Hindlimb muscle (tissue), 1 donor: Measurements from ENCODE around the gene GLOD5. TPM values are rescaled to one million over a fixed set of nuclear protein-coding genes. Genes with fewer than 3 reads are reported as not detected.

ENCODE experiments used
- DNase-seq: peaks from one replicate; pipeline ENCODE4 v3.0.0-alpha.2; 2013
- polyA plus RNA-seq: library from polyadenylated mRNA; unstranded; fragments of 120-200 nt; gene quantifications from one replicate; pipeline ENCODE4 v1.2.1, GENCODE V29; 2013; ENCODE audit not compliant: insufficient read length

The GLOD5 gene
- polyA plus RNA-seq: not detected

- DNase-seq: no peak
Observed at GRCh38 chrX:48761674-48762471, at the start of gene GLOD5. Gene GLOD5 (plus strand): TSS chrX:48761747. CDS start chrX:48761791, 44 bp downstream.

DNA sequence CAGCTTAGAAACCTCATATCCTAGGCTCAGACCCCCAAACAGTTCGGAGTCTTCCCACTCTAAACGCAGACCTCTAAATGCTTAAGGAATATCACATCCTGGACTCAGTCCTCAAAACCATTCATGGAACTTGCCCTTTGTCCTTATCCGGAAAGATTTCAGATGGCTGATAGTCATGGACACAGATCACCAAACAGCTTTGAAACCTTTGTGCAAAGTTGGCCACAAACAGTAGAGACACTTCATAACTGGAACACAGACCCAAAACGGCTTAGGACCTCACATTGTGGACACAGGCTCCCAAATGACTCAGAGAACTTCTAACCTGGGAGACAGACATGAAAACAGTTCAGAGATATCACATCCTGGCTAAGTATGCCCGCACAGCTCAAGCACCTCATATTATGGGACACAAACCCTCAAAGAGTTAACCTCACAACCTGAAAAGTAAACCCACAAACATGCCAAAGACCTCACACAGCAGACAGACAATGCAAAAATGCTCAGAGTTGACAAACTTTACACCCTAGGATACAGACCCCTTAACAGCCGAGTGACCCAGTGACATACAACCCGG, 49.5 kb upstream of the GLOD5 start:
- DNase-seq: no peak

- no peak for DNase-seq
Observed at GRCh38 chrX:48713847-48714246, 47.7 kb upstream of the GLOD5 start.

DNA sequence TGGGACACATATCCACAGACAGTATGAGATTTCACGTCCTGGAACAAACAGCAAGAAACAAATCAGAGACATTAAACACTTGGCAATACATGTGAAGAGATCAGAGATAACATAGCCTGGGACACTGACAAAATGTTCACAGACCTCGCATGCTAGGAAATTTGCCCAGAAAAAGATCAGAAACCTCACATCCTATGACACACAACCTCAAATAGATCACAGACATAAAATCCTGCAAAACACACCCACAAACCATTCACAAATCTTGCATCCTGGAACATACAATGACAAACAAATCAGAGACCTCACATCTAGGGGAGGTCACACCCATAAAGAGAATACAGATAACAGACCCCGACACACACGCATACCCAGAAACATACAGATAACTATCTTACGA, 47.0 kb upstream of the GLOD5 start:
- DNase-seq: no peak

DNA sequence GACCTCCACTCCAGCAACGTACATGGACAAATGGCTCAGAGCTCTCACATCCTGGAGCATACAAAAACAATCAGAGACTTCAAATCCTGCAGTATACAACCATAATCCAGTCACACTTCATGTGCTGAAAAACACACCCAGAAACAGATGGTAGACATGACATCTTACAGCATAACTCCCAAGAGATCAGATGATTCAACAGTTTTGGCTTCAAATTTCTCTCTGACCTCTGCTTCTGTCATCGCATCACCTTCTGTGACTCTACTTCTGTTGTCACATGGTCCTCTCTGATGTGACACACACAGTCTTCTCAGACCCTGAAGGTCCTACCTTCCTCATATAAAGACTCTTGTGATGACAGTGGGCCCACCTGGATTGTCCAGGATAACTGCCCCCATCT, 46.5 kb upstream of the GLOD5 start:
- no peak for DNase-seq

DNA sequence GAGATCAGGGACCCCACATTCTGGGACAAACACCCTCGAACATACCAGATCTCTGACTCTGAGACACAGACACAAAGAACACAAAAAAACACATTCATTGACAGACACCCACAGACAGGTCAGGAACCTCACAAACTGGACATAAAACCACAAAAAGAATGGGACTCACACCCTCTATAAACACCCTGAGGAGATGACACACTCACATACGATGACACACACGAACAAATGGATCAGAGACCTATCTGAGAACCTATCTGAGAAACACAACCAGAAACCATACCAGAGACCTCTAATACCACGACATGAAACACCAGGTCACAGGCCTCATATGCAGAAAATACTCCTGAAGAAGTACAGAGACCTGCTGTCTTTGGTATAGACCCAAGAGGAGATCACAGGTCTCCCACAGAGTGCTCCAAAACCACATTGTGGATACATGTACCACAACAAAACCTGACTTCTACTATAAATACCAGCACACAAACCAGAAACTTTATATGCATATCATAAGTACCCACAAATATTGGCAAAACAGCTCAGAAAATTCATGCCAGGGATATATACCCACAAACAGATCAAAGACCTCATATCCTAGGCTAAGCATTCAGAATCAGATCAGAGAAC, 45.6 kb upstream of the GLOD5 start:
- no peak for DNase-seq

DNA sequence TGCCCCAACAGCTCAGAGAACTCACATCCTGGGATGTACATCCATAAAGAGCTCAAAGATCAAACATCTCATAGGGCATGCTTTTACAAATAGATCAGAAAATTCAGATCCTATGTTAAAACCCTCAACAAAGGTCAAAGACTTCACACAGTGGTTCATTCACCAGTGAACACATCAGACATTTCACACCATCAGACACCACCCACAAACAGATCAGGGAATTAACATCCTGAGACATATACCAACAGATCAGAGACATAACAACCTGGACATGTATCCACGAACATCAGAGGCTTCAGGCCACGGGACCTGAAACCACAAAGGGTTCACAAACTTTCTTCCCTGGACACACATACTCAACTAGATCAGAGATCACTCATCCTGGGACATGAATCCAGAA, 41.6 kb upstream of the GLOD5 start:
- no peak for DNase-seq

DNA sequence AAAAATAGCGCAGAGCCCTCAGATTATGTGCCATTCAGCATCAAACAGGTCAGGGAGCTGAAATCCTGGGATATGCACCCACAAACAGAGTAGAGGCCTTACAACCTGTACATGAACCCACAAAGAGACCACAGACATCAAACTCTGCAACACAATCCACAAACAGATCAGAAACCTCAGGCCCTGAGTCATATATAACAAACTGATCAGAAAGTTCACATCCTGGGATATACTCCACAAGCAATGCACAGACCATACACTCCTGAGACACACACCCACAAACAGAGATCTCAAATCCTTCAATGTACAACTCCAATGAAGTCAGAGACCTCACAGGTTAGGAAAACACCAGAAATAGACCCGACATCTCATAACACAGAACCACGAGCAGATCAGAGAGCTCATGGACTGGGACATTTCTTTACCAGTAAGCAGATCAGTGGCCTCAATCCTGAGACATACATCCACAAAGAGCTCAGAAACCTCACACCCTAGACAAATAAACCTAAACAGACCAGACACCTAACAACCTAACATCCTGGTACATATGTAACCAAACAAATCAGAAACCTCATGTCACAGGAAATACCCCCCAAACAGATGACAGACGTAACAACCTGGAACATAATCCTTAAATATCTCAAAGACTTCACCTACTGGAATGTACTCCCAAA, 40.8 kb upstream of the GLOD5 start:
- DNase-seq: no peak

- no peak for DNase-seq
Observed at GRCh38 chrX:48721916-48722315, 39.6 kb upstream of the GLOD5 start.

DNA sequence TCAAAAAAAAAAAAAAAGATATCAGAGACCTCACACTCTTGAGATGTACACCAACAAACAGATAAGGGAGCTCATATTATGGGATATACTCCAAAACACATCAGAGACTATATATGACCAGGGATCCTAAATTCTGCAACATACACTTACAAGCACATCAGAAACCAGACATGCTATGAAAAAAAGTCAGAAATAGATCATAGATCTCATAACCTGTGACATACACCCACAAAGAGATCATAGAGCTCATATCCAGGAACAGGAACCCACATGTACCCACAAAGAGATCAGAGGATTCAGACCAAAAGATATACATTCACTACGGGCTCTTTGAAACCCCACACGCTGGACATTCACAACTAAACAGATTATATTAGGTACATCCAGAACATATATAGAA, 35.0 kb upstream of the GLOD5 start:
- DNase-seq: no peak

GRCh38 chrX:48728653-48729052, 32.9 kb upstream of the GLOD5 start:
- no peak for DNase-seq

GRCh38 chrX:48736303-48736702, 25.2 kb upstream of the GLOD5 start:
- no peak for DNase-seq

DNA sequence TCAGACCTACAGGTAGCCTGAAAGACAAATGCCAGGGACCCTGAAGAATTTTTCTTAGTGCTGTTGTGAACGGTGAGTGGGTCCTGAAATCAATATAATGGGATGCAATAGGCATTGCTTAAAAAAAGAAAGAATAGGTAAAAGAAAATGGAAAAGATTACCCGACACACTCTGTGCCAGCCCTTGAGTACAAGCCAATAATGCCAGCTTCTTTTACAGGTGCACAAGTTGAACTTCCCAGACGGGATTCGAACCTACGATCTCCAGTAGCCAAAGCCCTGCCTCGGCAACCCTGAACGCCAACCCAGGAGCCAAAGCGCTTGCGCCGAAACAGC, 24.7 kb upstream of the GLOD5 start:
- DNase-seq: no peak

DNA sequence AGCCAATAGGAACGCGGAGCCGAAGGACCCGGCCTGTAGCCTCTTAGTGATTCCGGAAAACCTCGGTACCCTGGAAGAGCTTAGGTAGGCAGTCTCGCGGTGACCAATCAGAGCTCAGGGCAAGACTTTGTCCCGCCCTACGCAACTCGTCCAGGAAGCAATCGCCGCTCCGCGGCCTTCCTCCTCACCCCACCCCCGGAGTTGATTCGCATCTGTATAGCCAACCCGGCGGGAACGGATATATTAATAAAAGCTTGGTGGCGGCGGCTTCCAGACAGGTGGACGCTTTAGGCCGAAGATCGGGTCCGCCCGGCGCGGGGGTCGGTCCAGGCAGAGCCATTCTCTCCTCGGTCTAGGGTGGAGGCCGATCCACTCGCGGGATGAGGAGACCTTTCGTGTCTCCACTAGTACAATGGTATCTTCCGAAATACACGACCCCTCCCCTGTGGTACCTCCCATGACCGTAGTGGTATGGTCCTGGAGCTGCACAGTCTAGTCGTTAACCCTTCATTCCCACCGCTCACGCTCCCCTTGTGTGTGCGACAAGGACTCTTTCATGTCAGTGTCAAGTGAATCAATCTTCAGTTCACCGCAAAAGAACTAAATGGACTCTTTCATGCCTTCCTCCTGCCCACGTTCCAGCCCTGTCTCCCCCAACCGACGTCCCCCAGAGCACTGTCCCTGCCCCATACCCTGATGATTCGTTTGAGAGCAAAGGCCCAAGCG, 24.2 kb upstream of the GLOD5 start:
- DNase-seq: peak; percentile 92

DNA sequence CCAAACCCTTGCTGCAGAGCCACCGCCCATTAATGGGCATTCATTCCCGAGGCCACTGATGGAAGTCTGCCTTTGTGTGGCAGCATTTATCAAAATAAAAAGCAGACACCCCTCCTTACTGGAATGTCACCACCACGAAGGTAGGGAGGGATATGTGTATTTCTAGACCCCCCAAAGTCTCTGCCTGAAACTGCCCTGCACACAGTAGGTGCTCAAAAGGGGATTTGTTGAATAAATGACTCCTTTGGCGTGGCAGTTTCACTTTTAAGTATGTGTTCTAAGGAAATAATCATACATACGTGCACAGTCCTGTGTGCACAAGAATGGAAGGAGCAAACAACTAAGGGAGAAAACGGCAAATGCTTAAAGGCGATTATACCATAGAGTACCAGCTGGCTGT, 23.6 kb upstream of the GLOD5 start:
- DNase-seq: no peak

- no peak for DNase-seq
Observed at GRCh38 chrX:48741834-48742233, 19.7 kb upstream of the GLOD5 start.

DNA sequence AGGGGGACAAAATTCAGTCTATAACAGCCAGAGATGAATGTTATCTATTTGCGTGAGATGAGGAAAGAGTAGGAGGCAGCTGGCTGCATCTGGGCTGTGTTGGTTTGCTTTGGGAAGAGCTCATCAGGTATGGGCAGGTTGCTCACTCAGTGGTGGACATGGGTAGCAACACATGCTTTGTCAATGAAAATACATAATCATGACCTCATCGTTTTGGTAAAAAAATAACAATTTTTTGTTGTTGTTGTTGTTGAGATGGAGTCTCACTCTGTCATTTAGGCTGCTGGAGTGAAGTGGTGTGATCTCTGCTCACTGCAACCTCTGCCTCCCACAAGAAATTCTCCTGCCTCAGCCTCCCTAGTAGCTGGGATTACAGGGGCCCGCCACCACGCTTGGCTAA, 16.3 kb upstream of the GLOD5 start:
- DNase-seq: no peak

GRCh38 chrX:48747415-48748016, 14.0 kb upstream of the GLOD5 start:
- no peak for DNase-seq

- DNase-seq: no peak
Observed at GRCh38 chrX:48749182-48749581, 12.4 kb upstream of the GLOD5 start.

GRCh38 chrX:48751343-48751742, 10.2 kb upstream of the GLOD5 start:
- no peak for DNase-seq

DNA sequence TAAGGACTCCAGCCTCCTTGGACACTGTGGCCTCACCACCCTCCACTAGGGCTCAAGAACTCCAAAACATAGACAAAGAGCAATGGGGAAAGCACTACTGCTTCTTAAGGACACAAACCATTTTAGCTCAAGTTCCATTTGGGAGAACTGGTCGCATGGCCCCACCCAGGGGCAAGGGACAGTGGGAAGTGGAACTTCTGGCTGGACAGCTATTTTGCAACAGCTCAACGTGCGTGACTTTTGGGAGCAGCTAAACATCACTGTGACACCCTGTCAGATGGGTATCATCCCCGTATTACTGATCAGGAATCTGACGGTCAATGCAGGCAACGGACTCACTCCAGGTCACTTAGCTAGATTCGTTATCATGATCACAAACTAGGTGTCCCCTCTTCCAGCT, 9.0 kb upstream of the GLOD5 start:
- no peak for DNase-seq

- no peak for DNase-seq
Observed at GRCh38 chrX:48753708-48754228, 7.8 kb upstream of the GLOD5 start.
